ENCODE measurements around the gene CASTOR1. TPM values are rescaled to one million over a fixed set of nuclear protein-coding genes. Genes with fewer than 3 reads are reported as not detected.

CASTOR1 gene
- total and polyA plus RNA-seq, 2 donors (not counting 3 experiments of a cell fraction or from before 2014, with no cell fraction given), result 8.1 to 26.8 TPM

GRCh38 chr22:30279932-30280331 lies 9.4 kb downstream of the CASTOR1 start:
- dilution Hi-C loops (cut with MboI; ENCODE audit: extremely low pct_ligation_motif_present, low sequenced_read_pairs) (no loop called here), intact Hi-C loops (cut with micrococcal nuclease) (no loop called here)
- no TSS peak for BruUV-seq (replicated peaks)
- Histone ChIP-seq H3K79me2 (ENCODE audit: control insufficient read depth, insufficient read depth, low read length) (no peaks in the 10 kb centered on the region), H3K9ac (replicated peaks; ENCODE audit: extremely low read depth, insufficient read depth, low read length) (no peak overlapping the region), H3K27me3 (ENCODE audit: control insufficient read depth in 2 of 2, insufficient read depth in 2 of 2, low read length in 2 of 2) (no peaks in the 10 kb centered on the region), H3K9me3 (replicated peaks; ENCODE audit: control insufficient read depth, insufficient read depth, low read length) (no peaks in the 10 kb centered on the region), H2AFZ (ENCODE audit: low read depth, low read length) (no peak overlapping the region), H3K4me2 (ENCODE audit: insufficient read depth, low read length) (no peak overlapping the region), H3K9me1 (replicated peaks; ENCODE audit: control insufficient read depth, extremely low read depth, insufficient read depth, low read length) (no peaks in the 10 kb centered on the region), H3K36me3 (ENCODE audit: control insufficient read depth in 2 of 2, extremely low read depth in 1 of 2, insufficient read depth in 2 of 2, low read length in 2 of 2) (no peaks in the 10 kb centered on the region), H4K20me1 (replicated peaks; ENCODE audit: control insufficient read depth, extremely low read depth, insufficient read depth, low read length) (no peaks in the 10 kb centered on the region), H3K27ac (ENCODE audit: insufficient read depth, low read depth, low read length) (no peak overlapping the region), H3K4me3 (replicated peaks in 1 of 3; ENCODE audit: insufficient read depth in 1 of 3, low read depth in 1 of 3, low read length in 3 of 3) (no peak overlapping the region), H3K4me1 (ENCODE audit: control insufficient read depth, extremely low read depth, insufficient read depth, low read length) (peaks cover 16% of the 10 kb centered on the region)
- CTCF ChIA-PET, result interaction anchor here (1.2 to 3.9 kb wide), 6 partner anchors 8 to 107 kb away, joined by 3 to 61 read pairs (median 6); partner anchors contain the start of genes CASTOR1 and RNF215
- no peak for DNase-seq (ENCODE audit: low read depth, low spot score)
- FAIRE-seq, result no peak
- TF ChIP-seq JUN (IDR thresholded peaks at IDR 0.05; ENCODE audit: borderline replicate concordance, insufficient read depth, insufficient read length, low read depth) (no peak), GATA2 (IDR thresholded peaks at IDR 0.05; ENCODE audit: insufficient read depth, insufficient read length, low read depth, low read length) (no peak), POLR2AphosphoS5 (IDR thresholded peaks at IDR 0.05; ENCODE audit: insufficient read depth, low read depth, low read length) (no peak), POLR2A (IDR thresholded peaks at IDR 0.05; ENCODE audit: low read depth, low read length) (no peak), EZH2 (IDR thresholded peaks at IDR 0.05; ENCODE audit: borderline replicate concordance, low read depth, low read length, severe bottlenecking) (no peak)
- TF ChIP-seq, protein P1, sequence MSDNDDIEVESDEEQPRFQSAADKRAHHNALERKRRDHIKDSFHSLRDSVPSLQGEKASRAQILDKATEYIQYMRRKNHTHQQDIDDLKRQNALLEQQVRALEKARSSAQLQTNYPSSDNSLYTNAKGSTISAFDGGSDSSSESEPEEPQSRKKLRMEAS (IDR thresholded peaks at IDR 0.05; ENCODE audit: insufficient read depth, insufficient read length), result no peak
- POLR2A ChIA-PET, result no interaction called here

DNA sequence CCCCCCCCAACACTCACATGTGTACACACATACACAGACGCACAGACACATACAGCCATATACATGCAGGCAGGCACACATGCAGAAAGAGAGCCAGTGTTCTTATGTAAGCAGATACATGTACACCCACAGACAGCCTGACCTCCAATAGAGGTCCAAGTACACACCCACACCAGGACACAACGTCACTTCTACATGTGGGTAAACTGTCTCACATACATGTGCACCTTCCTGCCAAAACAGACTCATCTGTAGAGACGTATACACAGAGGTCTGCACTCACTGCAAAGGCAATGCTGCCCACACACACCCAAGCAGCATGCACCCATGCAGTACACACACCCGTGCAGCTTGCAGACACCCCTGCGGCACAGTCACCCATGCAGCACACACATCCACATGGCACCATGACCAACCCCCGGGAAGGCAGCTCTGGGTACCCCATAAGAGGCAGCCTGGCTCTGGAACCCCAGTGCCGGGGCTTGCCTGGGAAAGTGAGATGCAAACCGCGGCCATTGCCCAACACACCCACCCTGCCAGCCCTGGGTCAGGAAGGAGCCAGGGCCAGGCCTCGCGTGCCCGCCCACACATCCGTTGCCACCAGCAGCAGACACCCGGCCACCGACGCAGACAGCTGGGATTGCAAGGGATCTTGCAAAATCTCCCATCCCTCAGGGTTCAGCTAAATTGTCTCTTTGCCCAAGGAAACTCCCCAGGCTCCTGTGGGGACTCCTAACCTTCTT lies 10.1 kb downstream of the CASTOR1 start:
- no peaks in the 10 kb centered on the region for H3K9me1 ChIP-seq (replicated peaks; ENCODE audit: control insufficient read depth, extremely low read depth, insufficient read depth, low read length)
- H3K79me2 ChIP-seq (ENCODE audit: control insufficient read depth, insufficient read depth, low read length), result no peaks in the 10 kb centered on the region
- dilution Hi-C loops (cut with MboI; ENCODE audit: extremely low pct_ligation_motif_present, low sequenced_read_pairs), result no loop called here
- H3K27me3 ChIP-seq (ENCODE audit: control insufficient read depth in 2 of 2, insufficient read depth in 2 of 2, low read length in 2 of 2), result no peaks in the 10 kb centered on the region
- H4K20me1 ChIP-seq (replicated peaks; ENCODE audit: control insufficient read depth, extremely low read depth, insufficient read depth, low read length), result no peaks in the 10 kb centered on the region
- H3K4me2 ChIP-seq (ENCODE audit: insufficient read depth, low read length), result no peak overlapping the region
- H3K36me3 ChIP-seq (ENCODE audit: control insufficient read depth in 2 of 2, extremely low read depth in 1 of 2, insufficient read depth in 2 of 2, low read length in 2 of 2), result no peaks in the 10 kb centered on the region
- no peak overlapping the region for H3K9ac ChIP-seq (replicated peaks; ENCODE audit: extremely low read depth, insufficient read depth, low read length)
- H2AFZ ChIP-seq (ENCODE audit: low read depth, low read length), result no peak overlapping the region
- H3K4me1 ChIP-seq (ENCODE audit: control insufficient read depth, extremely low read depth, insufficient read depth, low read length), result peaks cover 16% of the 10 kb centered on the region
- DNase-seq (ENCODE audit: low read depth, low spot score) (no peak), FAIRE-seq (no peak)
- no peaks in the 10 kb centered on the region for H3K9me3 ChIP-seq (replicated peaks; ENCODE audit: control insufficient read depth, insufficient read depth, low read length)
- CTCF ChIA-PET, result interaction anchor here (1.2 to 3.9 kb wide), 6 partner anchors 9 to 108 kb away, joined by 3 to 61 read pairs (median 6); partner anchors contain the start of genes CASTOR1 and RNF215
- POLR2A ChIA-PET, result no interaction called here
- no peak overlapping the region for H3K4me3 ChIP-seq (replicated peaks in 1 of 3; ENCODE audit: insufficient read depth in 1 of 3, low read depth in 1 of 3, low read length in 3 of 3)
- TF ChIP-seq MYC (IDR thresholded peaks at IDR 0.05; ENCODE audit: low read depth, low read length), result no peak
- no peak for TF ChIP-seq JUN (IDR thresholded peaks at IDR 0.05; ENCODE audit: borderline replicate concordance, insufficient read depth, insufficient read length, low read depth)
- intact Hi-C loops (cut with micrococcal nuclease), result no loop called here
- no TSS peak for BruUV-seq (replicated peaks)
- no peak overlapping the region for H3K27ac ChIP-seq (ENCODE audit: insufficient read depth, low read depth, low read length)

Measured in endothelial cell of umbilical vein (primary cell).